HEK293 (cell line): ENCODE results near the gene IGFBP7.

Source experiments
- CTCF ChIA-PET: fragments of 350-600 bp; formaldehyde crosslinking; extraction: SDS; loops from one replicate; lab custom pipeline; 2021; ENCODE audit warnings: antibody characterized with exemption; lab: Yijun Ruan, JAX
- POLR2A ChIA-PET: fragments of 300-600 bp; formaldehyde crosslinking; extraction: SDS; loops from one replicate; lab custom pipeline; 2020; ENCODE audit warnings: antibody characterized with exemption, inconsistent platforms; lab: Yijun Ruan, JAX
- H3K27ac ChIP-seq: fragments of 200-500 bp; sonication (Bioruptor generic); 2 replicates; pipeline ENCODE4 v1.5.1; 2014; ENCODE audit warnings: low read depth, low read length, control low read depth, inconsistent platforms; ENCODE audit errors: extremely low read depth
- H3K36me3 ChIP-seq, 2 experiments: fragments of 200-500 bp in 1 of 2; sonication (Bioruptor generic) in 1 of 2; 1 replicate in 1 of 2; 2 replicates in 1 of 2; pipeline ENCODE4 v1.5.1; 2014 to 2017; ENCODE audit warnings: inconsistent platforms in 2 of 2, low read length in 2 of 2; ENCODE audit not compliant: control insufficient read depth in 2 of 2, insufficient read depth in 1 of 2
- H3K4me1 ChIP-seq: fragments of 200-500 bp; sonication (Bioruptor generic); 2 replicates; pipeline ENCODE4 v1.5.1; 2014; ENCODE audit warnings: mild to moderate bottlenecking, low read length, inconsistent platforms; ENCODE audit not compliant: control insufficient read depth, insufficient read depth
- H3K4me3 ChIP-seq: 2 replicates; pipeline ENCODE4 v1.5.1; 2011; ENCODE audit warnings: low read depth, mild to moderate bottlenecking, control low read depth, low read length, moderate library complexity
- H3K9me3 ChIP-seq: fragments of 200-500 bp; sonication (Bioruptor generic); 2 replicates; pipeline ENCODE4 v1.5.1; 2014; ENCODE audit warnings: low read depth, low read length, inconsistent platforms; ENCODE audit not compliant: control insufficient read depth, insufficient read depth
- EGR2 ChIP-seq: fragments of 450-650 bp; formaldehyde crosslinking; IDR thresholded peaks from 2 replicates; pipeline ENCODE4 v1.5.1; 2016; ENCODE audit warnings: low read depth, missing biosample characterization, missing genetic modification characterization
- HOXC10 ChIP-seq: sonication (generic); formaldehyde crosslinking; IDR thresholded peaks from 2 replicates; pipeline ENCODE4 v1.8.1; 2023; ENCODE audit warnings: mild to moderate bottlenecking, missing genetic modification reagents
- SALL2 ChIP-seq: fragments of 450-650 bp; formaldehyde crosslinking; IDR thresholded peaks from 2 replicates; pipeline ENCODE4 v1.5.0; 2017; ENCODE audit warnings: missing biosample characterization, mild to moderate bottlenecking, missing genetic modification characterization, borderline replicate concordance
- ZBTB8A ChIP-seq: fragments of 450-650 bp; formaldehyde crosslinking; IDR thresholded peaks from 2 replicates; pipeline ENCODE4 v1.5.1; 2016; ENCODE audit warnings: missing biosample characterization, missing genetic modification characterization
- ZNF2 ChIP-seq: fragments of 450-650 bp; formaldehyde crosslinking; IDR thresholded peaks from 2 replicates; pipeline ENCODE4 v1.5.1; 2016; ENCODE audit warnings: missing biosample characterization, missing genetic modification characterization
- ZNF202 ChIP-seq: fragments of 450-650 bp; formaldehyde crosslinking; IDR thresholded peaks from 2 replicates; pipeline ENCODE4 v1.5.1; 2016; ENCODE audit warnings: missing biosample characterization, missing genetic modification characterization, borderline replicate concordance
- ZNF248 ChIP-seq: fragments of 450-650 bp; formaldehyde crosslinking; IDR thresholded peaks from 2 replicates; pipeline ENCODE4 v1.5.1; 2017; ENCODE audit warnings: missing biosample characterization, missing genetic modification characterization
- ZNF354C ChIP-seq: fragments of 450-650 bp; formaldehyde crosslinking; IDR thresholded peaks from 2 replicates; pipeline ENCODE4 v1.5.1; 2016; ENCODE audit warnings: missing biosample characterization, missing genetic modification characterization, low read depth, borderline replicate concordance
- ZNF510 ChIP-seq: fragments of 450-650 bp; formaldehyde crosslinking; IDR thresholded peaks from 2 replicates; pipeline ENCODE4 v1.5.1; 2018; ENCODE audit warnings: mild to moderate bottlenecking, missing genetic modification characterization, missing biosample characterization; ENCODE audit not compliant: insufficient replicate concordance
- ZNF544 ChIP-seq: fragments of 450-650 bp; formaldehyde crosslinking; IDR thresholded peaks from 2 replicates; pipeline ENCODE4 v1.5.0; 2017; ENCODE audit warnings: missing biosample characterization, missing genetic modification characterization
- ZNF555 ChIP-seq: fragments of 450-650 bp; formaldehyde crosslinking; conservative IDR thresholded peaks from 2 replicates; pipeline ENCODE4 v1.5.1; 2017; ENCODE audit warnings: missing biosample characterization, mild to moderate bottlenecking, missing genetic modification characterization, inconsistent platforms
- ZNF561 ChIP-seq: fragments of 450-650 bp; IDR thresholded peaks from 2 replicates; pipeline ENCODE4 v1.5.1; 2018; ENCODE audit warnings: missing biosample characterization, missing genetic modification characterization, borderline replicate concordance
- ZNF571 ChIP-seq: fragments of 450-650 bp; formaldehyde crosslinking; IDR thresholded peaks from 2 replicates; pipeline ENCODE4 v1.5.0; 2017; ENCODE audit warnings: missing biosample characterization, missing genetic modification characterization
- ZNF626 ChIP-seq: fragments of 450-650 bp; sonication (Bioruptor Pico); formaldehyde crosslinking; IDR thresholded peaks from 2 replicates; pipeline ENCODE4 v1.5.1; 2018; ENCODE audit warnings: missing biosample characterization, missing genetic modification characterization, inconsistent platforms
- ZNF747 ChIP-seq: fragments of 450-650 bp; formaldehyde crosslinking; IDR thresholded peaks from 2 replicates; pipeline ENCODE4 v1.5.1; 2016; ENCODE audit warnings: missing biosample characterization, missing genetic modification characterization
- ZNF768 ChIP-seq: fragments of 450-650 bp; formaldehyde crosslinking; IDR thresholded peaks from 2 replicates; pipeline ENCODE4 v1.5.1; 2018; ENCODE audit warnings: missing biosample characterization, mild to moderate bottlenecking, missing genetic modification characterization
- ZNF777 ChIP-seq: fragments of 450-650 bp; formaldehyde crosslinking; IDR thresholded peaks from 2 replicates; pipeline ENCODE4 v1.5.1; 2017; ENCODE audit warnings: missing biosample characterization, missing genetic modification characterization, borderline replicate concordance
- ZNF792 ChIP-seq: fragments of 450-650 bp; formaldehyde crosslinking; IDR thresholded peaks from 2 replicates; pipeline ENCODE4 v1.5.1; 2016; ENCODE audit warnings: missing biosample characterization, missing genetic modification characterization
- ZNF830 ChIP-seq: fragments of 450-650 bp; IDR thresholded peaks from 2 replicates; pipeline ENCODE4 v1.5.0; 2018; ENCODE audit warnings: missing biosample characterization, missing genetic modification characterization, low read depth, mild to moderate bottlenecking, moderate library complexity
- TF ChIP-seq, protein P1 (sequence below): fragments of 450-650 bp; formaldehyde crosslinking; IDR thresholded peaks from 2 replicates; pipeline ENCODE4 v1.5.1; 2016; ENCODE audit warnings: missing biosample characterization, missing genetic modification characterization
- TF ChIP-seq, protein P2 (sequence below): sonication (generic); formaldehyde crosslinking; IDR thresholded peaks from 2 replicates; pipeline ENCODE4 v1.8.1; 2022; ENCODE audit warnings: mild to moderate bottlenecking, moderate library complexity, missing genetic modification reagents
- TF ChIP-seq, protein P3 (sequence below): fragments of 450-650 bp; formaldehyde crosslinking; IDR thresholded peaks from 2 replicates; pipeline ENCODE4 v1.5.1; 2016; ENCODE audit warnings: missing biosample characterization, missing genetic modification characterization
- TF ChIP-seq, protein P4 (sequence below): fragments of 450-650 bp; formaldehyde crosslinking; IDR thresholded peaks from 2 replicates; pipeline ENCODE4 v1.5.1; 2017; ENCODE audit warnings: missing biosample characterization, missing genetic modification characterization
- TF ChIP-seq, protein P5 (sequence below): fragments of 450-650 bp; formaldehyde crosslinking; IDR thresholded peaks from 2 replicates; pipeline ENCODE4 v1.5.1; 2017; ENCODE audit warnings: missing biosample characterization, missing genetic modification characterization
- TF ChIP-seq, protein P6 (sequence below): fragments of 450-650 bp; formaldehyde crosslinking; IDR thresholded peaks from 2 replicates; pipeline ENCODE4 v1.5.1; 2016; ENCODE audit warnings: missing biosample characterization, missing genetic modification characterization

The IGFBP7 gene

DNA sequence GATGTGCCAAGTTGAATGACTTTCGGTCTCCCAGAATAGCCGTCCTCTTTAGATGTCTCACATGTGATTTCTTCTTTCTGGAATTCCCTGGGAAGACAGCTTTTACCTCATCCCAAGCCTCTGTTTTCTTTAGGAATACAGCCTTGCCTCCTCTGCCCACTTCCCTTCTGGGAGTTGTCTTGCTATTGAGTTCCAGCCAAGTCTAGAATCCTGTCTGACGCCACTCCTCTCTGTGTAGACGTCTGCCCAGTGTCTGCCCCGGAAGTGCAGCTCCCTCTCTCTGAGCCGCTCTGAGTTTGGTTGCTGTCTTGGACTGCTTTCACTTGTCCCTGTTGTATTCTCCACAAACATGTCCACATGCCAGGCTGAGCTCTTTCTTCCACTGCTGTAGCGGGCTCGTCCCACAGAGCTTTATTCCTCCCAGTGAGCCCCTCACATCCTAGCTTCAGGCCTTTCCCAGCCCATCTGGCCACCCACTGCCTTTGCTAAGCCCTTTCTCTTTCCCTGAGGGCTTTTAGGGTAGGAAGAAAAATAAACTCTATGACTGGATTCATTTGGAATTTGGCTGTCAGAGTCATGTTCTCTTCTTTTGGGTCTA is 9.0 kb upstream of the IGFBP7 start (continued):
- TF ChIP-seq, protein P1, sequence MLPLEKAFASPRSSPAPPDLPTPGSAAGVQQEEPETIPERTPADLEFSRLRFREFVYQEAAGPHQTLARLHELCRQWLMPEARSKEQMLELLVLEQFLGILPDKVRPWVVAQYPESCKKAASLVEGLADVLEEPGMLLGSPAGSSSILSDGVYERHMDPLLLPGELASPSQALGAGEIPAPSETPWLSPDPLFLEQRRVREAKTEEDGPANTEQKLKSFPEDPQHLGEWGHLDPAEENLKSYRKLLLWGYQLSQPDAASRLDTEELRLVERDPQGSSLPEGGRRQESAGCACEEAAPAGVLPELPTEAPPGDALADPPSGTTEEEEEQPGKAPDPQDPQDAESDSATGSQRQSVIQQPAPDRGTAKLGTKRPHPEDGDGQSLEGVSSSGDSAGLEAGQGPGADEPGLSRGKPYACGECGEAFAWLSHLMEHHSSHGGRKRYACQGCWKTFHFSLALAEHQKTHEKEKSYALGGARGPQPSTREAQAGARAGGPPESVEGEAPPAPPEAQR (tag by site-specific recombination) = no peak
- TF ChIP-seq ZNF747 (tag by site-specific recombination) (no peak), ZBTB8A (tag by site-specific recombination) (0 out of 2 replicates have a peak, but pooled peaks have one; percentile 25)

DNA sequence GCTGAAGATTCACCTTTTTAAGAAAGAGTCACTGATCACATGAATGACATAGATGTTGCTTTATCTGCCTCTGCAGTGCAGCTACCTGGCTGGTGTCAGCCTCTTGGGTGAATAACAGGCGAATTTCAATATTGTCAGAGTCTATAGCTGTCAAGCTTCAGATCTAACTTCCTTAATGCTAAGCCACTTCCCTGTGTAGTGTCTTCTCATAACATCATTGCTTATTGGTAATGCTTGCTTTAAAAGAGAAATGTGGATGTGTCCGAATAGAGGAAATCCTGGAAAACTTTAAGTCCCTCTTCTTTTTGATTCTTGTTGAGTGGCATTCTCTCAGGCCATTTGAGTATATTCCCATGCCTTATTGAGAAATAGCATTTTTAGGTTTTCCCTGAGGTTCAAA is 7.3 kb upstream of the IGFBP7 start:
- Histone ChIP-seq H3K27ac (no peak overlapping the region), H3K4me1 (no peaks in the 10 kb centered on the region), H3K4me3 (no peak overlapping the region), H3K9me3 (no peaks in the 10 kb centered on the region), H3K36me3 (no peaks in the 10 kb centered on the region)
- TF ChIP-seq SALL2 (tag by site-specific recombination) (no peak), ZNF830 (no peak), ZNF626 (tag by site-specific recombination) (no peak), ZNF792 (tag by site-specific recombination) (no peak), ZNF544 (tag by site-specific recombination) (no peak), ZNF354C (no peak), ZNF248 (tag by site-specific recombination) (no peak), ZNF571 (no peak), ZNF202 (tag by site-specific recombination) (no peak)
- TF ChIP-seq, protein P2, sequence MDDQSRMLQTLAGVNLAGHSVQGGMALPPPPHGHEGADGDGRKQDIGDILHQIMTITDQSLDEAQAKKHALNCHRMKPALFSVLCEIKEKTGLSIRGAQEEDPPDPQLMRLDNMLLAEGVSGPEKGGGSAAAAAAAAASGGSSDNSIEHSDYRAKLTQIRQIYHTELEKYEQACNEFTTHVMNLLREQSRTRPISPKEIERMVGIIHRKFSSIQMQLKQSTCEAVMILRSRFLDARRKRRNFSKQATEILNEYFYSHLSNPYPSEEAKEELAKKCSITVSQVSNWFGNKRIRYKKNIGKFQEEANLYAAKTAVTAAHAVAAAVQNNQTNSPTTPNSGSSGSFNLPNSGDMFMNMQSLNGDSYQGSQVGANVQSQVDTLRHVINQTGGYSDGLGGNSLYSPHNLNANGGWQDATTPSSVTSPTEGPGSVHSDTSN (CRISPR knock-in tag) = no peak
- TF ChIP-seq, protein P3, sequence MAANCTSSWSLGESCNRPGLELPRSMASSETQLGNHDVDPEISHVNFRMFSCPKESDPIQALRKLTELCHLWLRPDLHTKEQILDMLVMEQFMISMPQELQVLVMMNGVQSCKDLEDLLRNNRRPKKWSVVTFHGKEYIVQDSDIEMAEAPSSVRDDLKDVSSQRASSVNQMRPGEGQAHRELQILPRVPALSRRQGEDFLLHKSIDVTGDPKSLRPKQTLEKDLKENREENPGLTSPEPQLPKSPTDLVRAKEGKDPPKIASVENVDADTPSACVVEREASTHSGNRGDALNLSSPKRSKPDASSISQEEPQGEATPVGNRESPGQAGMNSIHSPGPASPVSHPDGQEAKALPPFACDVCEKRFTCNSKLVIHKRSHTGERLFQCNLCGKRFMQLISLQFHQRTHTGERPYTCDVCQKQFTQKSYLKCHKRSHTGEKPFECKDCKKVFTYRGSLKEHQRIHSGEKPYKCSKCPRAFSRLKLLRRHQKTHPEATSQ = no peak
- POLR2A ChIA-PET = no interaction called here
- CTCF ChIA-PET = no interaction called here

DNA sequence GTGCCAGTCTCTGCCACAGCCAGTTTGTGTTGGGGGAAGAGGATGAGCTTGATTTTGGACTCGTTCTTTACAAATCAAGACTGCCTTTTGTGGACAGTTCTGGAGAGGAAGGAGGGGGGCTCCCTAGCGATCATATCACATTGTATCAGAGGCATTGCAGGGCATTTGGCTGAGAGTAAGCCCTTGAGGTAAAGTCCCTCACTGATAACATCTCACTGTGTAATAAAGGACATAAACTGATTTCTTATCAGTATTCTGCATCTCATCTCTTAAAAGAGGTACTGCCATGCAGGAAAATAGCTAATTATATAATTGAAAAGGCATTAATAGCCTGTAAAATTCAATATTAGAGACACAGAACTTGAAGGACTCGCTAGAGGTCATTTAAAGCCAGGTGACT is 6.1 kb upstream of the IGFBP7 start:
- no peak overlapping the region for H3K4me3 ChIP-seq
- no peaks in the 10 kb centered on the region for H3K4me1 ChIP-seq
- H3K27ac ChIP-seq = no peak overlapping the region
- POLR2A ChIA-PET = interaction anchor here (0.6 kb wide), 1 partner anchor 255 kb away, joined by 3 read pairs; no protein-coding TSS in a partner anchor
- H3K36me3 ChIP-seq = no peaks in the 10 kb centered on the region
- H3K9me3 ChIP-seq = no peaks in the 10 kb centered on the region
- CTCF ChIA-PET = no interaction called here
- TF ChIP-seq EGR2 (tag by site-specific recombination) (no peak), ZNF555 (tag by site-specific recombination) (no peak), ZNF561 (no peak), ZNF202 (tag by site-specific recombination) (no peak), ZNF777 (no peak), ZNF626 (tag by site-specific recombination) (no peak), ZNF2 (tag by site-specific recombination) (no peak), ZNF510 (tag by site-specific recombination) (no peak), ZNF768 (tag by site-specific recombination) (no peak), HOXC10 (no peak)
- TF ChIP-seq, protein P4, sequence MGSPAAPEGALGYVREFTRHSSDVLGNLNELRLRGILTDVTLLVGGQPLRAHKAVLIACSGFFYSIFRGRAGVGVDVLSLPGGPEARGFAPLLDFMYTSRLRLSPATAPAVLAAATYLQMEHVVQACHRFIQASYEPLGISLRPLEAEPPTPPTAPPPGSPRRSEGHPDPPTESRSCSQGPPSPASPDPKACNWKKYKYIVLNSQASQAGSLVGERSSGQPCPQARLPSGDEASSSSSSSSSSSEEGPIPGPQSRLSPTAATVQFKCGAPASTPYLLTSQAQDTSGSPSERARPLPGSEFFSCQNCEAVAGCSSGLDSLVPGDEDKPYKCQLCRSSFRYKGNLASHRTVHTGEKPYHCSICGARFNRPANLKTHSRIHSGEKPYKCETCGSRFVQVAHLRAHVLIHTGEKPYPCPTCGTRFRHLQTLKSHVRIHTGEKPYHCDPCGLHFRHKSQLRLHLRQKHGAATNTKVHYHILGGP (tag by site-specific recombination) = no peak
- TF ChIP-seq, protein P5, sequence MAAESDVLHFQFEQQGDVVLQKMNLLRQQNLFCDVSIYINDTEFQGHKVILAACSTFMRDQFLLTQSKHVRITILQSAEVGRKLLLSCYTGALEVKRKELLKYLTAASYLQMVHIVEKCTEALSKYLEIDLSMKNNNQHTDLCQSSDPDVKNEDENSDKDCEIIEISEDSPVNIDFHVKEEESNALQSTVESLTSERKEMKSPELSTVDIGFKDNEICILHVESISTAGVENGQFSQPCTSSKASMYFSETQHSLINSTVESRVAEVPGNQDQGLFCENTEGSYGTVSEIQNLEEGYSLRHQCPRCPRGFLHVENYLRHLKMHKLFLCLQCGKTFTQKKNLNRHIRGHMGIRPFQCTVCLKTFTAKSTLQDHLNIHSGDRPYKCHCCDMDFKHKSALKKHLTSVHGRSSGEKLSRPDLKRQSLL (tag by site-specific recombination) = no peak
- TF ChIP-seq, protein P6, sequence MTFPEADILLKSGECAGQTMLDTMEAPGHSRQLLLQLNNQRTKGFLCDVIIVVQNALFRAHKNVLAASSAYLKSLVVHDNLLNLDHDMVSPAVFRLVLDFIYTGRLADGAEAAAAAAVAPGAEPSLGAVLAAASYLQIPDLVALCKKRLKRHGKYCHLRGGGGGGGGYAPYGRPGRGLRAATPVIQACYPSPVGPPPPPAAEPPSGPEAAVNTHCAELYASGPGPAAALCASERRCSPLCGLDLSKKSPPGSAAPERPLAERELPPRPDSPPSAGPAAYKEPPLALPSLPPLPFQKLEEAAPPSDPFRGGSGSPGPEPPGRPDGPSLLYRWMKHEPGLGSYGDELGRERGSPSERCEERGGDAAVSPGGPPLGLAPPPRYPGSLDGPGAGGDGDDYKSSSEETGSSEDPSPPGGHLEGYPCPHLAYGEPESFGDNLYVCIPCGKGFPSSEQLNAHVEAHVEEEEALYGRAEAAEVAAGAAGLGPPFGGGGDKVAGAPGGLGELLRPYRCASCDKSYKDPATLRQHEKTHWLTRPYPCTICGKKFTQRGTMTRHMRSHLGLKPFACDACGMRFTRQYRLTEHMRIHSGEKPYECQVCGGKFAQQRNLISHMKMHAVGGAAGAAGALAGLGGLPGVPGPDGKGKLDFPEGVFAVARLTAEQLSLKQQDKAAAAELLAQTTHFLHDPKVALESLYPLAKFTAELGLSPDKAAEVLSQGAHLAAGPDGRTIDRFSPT = no peak
